Stimulated activated CD8-positive, alpha-beta memory T cell treated with anti-CD3 and anti-CD28 coated beads, Interleukin-7, amount 100 ng/mL, for 4 hours (primary cell): ENCODE data around the gene BCAS3.
"Not testable (repeated sequence)": the region's sequence is repeated elsewhere in the genome, so short reads cannot be mapped to it uniquely, and the experiment has no call there.

ENCODE experiments used
- DNase-seq, 2 donors: peaks; one replicate each; pipeline ENCODE4 v3.0.0-alpha.2; 2020; ENCODE audit warnings: low read depth in 2 of 2

Gene BCAS3

DNA sequence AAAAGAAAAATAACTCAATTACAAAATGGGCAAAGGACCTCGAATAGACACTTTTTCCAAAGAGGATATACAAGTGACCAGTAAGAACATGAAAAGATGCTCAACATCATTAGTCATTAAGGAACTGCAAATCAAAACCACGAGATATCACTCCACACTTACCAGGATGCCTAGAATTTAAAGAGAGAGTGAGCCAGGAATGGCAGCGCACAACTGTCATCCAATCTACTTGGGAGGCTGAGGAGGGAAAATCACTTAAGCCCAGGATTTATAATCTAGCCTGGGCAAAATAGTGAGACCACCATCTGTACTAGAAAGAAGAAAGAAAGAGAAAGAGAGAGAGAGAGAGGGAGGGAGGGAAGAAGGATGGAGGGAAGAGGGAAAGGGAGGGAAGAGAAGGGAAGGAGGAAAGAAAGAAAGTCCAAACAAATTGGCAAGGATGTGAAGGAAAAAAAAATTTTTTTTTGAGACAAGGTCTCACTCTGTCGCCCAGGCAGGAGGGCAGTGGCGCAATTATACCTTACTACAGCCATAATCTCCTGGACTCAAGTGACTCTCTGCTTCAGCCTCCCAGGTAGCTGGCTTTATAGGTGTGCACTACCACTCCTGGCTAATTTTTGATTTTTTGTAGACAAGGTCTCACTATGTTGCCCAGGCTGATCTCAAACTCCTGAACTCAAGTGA lies 744.6 kb downstream of the BCAS3 start:
- no peak for DNase-seq

DNA sequence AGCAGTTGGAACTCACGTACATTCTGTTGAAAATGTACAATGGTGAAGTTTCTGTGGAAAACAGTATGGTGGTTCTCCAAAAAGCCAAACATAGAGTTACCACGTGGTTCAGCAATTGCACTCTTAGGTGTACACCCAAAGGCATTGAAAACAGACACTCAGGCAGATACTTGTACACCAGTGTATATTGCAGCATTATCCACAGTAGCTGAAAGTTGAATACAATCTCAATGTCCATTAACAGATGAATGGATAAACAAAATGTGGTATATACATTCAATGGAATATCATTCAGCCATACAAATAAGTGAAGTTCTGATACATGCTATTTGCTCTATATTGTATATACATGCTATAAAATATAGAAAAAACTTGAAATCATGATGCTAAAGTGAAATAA lies 745.2 kb downstream of the BCAS3 start:
- DNase-seq, result no peak

DNA sequence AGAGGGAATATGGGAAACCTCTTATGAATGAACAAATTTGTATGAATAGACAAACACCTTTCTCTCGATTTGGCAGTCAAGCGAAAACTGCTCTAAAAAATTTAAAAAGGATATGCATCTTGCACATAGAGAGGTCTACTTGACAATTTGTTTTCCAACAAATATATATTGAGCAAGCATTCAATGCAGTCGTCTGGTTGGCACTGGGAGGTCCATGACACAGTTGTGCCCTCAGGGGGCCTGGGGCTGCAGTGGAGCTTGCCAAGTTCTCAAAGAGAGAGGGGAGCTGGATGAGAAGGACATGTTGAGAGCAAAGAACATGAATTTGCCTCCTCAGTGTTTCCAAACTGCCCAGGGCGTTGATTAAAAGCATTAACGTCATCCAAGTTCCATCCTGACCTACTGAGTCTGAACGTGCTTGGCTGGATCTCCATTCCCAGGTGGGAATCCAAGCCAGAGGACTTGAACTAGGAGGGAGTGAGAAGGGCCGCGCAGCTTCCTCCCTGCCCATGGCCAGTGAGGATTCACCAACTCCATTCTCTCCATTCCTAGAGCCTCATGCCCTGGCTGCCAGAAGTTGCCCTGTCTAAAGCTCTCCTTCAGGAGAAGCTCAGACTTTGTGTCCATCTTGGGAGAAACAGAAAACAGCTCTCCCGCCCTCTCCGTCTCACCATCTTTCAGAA lies 746.5 kb downstream of the BCAS3 start:
- DNase-seq, result no peak

DNA sequence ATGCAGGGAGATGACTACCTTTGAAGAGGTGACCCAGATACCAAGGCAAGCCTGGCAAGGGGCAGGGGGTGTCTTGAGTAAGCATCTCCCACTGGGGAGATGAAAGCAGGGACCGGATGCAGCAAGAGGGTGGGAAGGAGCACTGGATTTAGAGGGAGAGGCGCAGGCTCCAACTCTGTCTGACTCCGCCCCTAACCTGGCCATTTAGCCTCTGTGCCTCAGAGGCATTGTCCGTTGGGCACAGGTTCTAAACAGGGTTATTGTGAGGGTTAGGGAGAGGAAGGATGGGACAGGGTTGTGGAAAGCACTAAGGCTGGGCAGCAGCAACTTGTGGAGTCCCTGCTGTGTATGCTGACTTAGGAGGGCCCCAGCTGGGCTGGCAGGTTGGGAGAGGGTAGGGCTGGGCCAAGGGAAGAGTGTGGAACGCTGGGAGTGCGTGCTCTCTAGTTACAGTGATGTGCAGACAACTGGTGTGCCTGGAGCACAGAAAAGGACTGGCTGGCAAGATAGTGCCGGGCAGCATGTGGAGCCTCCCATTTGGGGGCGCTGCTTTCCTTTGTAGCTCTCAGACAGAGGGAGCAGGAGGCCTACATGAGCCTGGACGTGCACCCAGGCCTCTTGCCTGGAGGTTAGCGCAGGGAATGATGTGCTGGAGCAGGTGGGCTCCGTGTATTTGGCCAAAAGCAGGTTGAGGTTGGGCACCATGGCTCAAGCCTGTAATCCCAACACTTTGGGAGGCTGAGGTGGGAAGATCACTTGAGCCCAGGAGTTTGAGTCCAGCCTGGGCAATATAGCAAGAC lies 748.2 kb downstream of the BCAS3 start:
- DNase-seq, result no peak

DNA sequence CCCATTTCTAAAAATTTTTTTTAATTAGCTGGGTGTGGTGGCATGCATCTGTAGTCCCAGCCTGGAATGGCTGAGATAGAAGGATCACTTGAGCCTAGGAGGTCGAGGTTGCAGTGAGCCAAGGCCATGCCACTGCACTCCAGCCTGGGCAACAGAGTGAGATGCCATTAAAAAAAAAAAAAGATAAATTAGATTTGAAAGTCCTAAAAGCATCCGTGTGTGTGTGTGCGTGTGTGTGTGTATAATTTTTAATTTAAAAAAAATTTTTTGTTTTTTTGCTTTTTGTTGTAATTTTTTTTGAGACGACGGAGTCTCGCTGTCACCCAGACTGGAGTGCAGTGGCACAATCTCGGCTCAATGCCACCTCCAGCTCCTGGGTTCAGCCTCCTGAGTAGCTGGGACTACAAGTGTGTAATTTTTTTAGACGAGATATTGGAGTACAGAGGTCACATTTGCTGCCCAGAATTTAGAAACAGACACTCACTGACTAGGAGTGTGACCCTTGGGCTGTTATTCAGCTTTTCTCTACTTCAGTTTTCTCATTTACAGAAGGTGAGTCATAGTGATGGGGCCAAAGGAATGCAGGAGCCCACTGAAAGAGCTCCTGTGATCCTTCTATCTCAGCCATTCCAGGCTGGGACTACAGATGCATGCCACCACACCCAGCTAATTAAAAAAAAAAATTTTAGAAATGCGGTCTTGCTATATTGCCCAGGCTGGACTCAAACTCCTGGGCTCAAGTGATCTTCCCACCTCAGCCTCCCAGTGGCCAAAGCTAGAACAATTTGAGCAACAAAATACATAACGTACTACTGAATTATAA lies 749.0 kb downstream of the BCAS3 start:
- DNase-seq, result no peak

DNA sequence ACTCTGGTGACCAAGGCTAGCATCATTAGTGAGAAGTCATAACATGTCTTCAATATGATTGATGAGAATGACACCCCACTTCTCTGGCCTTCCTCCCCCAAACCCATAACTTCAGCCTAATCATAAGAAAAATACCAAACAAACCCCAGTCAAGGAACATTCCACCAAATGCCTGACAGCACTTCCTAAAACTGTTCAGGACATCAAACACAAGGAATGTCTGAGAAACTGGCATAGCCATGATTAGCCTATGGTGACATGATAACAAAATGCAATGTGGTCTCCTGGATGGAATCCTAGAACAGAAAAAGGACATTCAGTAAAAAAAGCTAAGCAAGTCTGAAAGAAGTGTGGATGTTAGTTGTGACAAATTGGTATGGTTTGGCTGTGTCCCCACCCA lies 749.9 kb downstream of the BCAS3 start:
- DNase-seq, result no peak

DNA sequence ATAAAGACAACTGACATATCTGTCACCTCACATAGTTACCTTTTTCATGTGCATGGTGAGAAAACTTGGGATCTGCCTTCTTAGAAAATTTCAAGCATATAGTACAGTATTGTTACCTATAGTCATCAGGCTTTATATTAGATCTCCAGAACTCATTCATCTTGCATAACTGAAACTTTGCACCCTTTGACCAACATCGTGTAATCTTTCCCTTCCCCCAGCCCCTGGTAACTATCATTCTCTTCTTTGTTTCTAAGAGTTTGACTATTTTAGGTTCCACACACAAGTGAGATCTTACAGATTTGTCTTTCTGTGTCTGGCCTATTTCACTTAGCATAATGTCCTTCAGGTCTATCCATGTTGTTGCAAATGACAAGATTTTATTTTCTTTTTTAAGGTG lies 751.6 kb downstream of the BCAS3 start:
- DNase-seq, result no peak

DNA sequence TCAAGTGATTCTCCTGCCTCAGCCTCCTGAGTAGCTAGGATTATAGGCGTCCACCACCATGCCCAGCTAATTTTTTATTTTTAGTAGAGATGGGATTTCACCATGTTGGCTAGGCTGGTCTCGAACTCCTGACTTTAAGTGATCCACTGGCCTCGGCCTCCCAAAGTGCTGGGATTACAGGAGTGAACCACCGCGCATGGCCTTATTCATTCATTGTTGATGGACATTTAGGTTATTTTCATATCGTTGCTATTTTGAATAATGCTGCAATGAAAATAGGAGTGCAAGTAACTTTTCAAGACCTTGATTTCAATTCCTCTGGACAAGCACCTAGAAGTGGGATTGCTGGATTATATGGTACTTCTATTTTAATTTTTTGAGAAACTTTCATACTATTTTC lies 752.2 kb downstream of the BCAS3 start:
- not testable (repeated sequence) for DNase-seq

DNA sequence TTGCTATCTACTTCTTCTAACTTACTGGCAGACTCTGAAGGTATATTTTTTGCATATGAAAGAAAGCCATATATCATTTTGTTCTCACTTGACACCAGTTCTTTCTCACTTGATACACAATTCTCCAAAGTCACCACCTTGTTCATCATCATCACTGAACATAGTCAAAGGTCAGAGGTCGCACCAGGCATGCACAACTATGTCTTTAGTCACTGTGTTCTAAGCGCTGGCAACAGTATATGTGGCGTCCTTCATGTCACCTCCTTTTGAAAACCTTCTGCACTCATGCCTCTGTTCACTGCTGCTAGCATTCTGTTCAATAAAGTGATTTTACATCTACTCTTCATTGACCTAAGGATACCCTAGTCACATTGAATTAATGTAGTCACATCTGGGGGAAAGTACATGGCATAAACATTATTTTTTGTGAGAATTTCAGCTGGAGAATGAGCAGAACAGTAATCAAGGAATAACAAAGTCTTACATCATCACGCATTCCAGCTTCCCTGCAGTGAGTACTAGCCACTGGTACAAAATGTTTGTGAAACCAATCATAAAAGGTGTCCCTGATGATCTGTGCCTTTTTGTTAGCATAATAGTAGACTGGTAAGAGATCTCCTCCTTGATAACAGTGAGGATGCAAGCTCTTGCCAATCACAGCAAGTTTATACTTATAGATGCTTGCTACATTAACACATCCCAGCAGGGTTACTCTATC lies 754.1 kb downstream of the BCAS3 start:
- DNase-seq, result no peak

DNA sequence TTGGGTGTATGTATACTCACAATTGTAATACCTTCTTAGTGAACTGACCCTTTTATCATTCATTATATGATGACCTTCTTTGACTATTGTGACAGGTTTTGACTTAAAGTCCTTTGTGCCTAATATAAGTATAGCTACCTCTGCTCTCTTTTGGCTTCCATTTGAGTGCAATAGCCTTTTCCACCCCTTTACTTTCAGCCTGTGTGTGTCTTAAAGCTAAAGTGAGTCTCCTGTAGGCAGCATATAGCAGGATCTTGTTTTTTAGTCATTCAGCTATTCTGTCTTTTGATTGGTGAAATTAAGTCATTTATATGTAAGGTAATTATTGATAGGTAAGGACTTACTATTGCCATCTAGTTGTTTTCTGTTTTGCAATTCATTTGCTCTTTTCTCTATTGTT lies 758.6 kb downstream of the BCAS3 start:
- DNase-seq, result no peak

DNA sequence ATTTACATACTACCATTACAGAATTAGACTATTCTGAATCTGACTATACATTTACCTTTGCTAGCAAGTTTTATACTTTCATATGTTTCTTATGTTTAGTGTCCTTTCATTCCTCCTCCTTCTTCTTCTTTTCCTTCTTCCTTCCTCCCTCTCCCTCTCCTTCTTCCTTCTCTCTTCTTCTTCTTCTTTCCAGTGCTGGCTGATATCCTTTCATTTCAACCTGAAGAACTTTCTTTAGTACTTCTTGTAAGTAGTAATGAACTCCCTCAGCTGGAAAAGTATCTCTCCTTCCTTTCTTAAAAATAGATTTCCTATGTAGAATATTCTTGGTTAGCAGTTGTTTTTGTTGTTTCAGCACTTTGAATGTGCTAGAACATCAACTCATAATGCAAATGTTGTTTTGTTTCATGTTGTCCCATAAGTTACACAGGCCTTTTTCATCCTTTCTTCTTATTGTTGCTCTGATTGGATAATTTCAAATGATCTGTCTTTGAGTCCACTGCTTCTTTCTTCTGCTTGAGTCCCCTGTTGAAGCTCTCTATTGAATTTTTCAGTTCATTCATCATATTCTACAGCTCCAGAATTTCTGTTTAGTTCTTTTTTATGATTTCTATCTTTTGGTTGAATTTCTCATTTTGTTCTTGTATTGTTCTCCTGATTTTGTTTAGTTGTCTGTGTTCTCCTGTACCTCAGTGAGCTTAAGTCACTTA lies 759.5 kb downstream of the BCAS3 start:
- DNase-seq, result no peak

DNA sequence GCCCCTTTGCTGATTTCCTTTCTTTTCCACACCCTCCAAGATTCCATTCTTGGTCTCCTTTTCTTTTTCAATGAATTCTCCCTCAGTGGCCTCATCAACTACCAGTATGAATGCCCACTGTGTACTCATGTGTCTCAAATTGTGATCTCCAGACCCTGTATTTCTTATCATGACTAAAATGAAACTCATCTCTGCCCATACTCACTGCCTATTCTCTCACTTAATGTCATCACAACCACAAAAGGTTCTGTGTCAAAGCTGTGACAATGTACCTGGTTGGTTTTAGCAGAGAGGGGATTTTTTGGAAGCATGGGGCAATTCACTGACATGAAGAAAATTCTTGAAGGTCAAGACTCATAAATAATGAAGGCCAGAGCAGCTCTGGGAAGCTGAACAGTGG lies 763.0 kb downstream of the BCAS3 start:
- no peak for DNase-seq

DNA sequence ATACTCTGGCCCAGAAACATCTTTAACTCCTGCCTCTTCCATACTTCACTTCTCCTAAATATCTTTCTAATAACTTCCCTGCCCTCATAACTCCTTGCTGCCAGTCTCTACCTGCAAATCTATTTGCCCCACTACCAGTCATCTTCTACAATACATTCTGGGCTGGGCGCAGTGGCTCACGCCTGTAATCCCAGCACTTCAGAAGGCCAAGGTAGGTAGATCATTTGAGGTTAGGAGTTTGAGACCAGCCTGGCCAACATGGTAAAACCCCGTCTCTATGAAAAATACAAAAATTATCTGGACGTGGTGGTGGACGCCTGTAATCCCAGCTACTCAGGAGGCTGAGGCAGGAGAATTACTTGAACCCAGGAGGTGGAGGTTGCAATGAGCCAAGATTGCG lies 763.9 kb downstream of the BCAS3 start:
- not testable (repeated sequence) for DNase-seq

DNA sequence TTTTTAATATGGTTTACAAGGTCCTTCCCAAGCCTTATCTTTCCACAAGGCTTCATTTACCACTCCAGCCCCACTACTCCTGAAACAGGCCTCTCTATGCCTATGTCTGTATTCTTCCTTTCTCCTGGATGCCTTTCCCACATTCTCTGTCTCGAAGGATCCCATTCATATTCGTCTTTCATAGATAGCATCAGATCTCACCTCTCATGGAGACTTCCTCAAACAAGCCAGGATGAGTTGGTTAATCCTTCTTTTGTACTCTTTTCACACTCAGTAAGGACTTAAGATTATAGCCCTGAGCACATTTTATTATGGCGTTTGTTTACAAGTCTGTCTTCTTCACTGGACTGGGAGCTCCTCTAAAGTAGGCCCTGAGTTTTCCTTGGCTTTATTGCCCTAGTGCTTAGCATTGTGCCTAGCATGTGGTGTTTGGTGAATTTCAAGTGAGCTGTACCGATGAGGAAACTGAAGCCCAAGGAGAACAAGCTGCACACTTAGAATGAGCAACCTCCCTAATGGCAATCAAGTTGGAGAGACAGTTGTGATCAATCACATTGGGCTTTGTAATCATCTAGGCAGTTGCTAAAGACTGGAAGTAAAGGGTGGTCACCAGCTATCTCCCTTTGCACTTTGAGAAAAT lies 764.6 kb downstream of the BCAS3 start:
- DNase-seq, result no peak
